Limb (tissue), 2 donors: Measurements from ENCODE around the gene PLEKHM3.
"Not testable (repeated sequence)": the region's sequence is repeated elsewhere in the genome, so short reads cannot be mapped to it uniquely, and the experiment has no call there.

Experiments used
- DNase-seq, 2 donors: peaks; one replicate each; pipeline ENCODE4 v3.0.0-alpha.2; 2016; ENCODE audit errors: extremely low spot score in 2 of 2

PLEKHM3 gene

GRCh38 chr2:208037564-208038487, 12.5 kb upstream of the PLEKHM3 start:
- DNase-seq = no peak

DNA sequence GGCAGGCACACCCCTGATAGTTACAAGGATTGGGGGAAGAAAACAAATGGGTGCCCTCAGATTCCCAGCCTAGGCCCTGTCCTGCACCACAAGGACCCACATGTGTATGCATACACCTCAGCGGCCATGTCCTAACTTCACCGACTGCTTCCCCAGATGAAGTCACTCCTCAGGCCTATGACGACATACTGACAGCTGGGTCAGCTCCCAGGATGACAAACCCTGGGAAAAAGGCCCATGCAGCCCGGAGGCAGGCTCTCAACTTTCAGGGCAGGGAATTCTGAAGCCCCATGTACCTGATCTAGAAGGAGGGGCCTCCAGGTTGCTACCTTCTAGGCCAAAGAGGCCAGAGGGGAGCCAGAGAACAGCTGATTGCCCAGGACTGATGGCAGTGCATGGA, 11.0 kb upstream of the PLEKHM3 start:
- DNase-seq = no peak

DNA sequence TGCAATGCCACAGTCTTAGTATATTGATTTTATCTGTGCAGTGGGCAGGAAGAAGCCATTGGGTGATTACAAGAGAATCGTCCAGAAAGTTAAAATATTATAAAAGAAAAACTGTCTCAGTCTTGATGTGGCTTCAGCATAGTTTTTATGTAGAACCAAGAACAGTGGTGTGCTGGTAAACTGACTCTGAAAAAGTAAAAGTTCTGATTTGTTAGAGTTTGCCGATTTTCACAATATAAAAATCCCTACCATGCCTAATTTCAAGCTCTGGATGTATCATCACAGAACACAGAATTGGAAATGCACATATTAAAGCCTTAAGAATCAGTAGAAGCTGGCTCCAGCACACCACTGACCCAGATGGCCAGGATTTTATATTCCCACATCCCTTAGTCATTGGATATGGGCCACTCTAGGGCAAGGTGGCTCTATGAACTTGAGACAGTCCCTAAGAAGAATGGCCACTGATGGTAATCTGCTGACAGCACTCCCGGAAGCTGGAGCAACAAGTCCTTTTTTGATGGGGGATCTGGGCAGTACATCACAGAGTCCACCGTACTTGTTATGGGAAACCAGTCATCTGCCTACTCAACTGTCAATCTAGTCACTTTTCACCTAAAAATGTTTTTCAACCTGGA, 9.3 kb upstream of the PLEKHM3 start:
- DNase-seq = no peak

DNA sequence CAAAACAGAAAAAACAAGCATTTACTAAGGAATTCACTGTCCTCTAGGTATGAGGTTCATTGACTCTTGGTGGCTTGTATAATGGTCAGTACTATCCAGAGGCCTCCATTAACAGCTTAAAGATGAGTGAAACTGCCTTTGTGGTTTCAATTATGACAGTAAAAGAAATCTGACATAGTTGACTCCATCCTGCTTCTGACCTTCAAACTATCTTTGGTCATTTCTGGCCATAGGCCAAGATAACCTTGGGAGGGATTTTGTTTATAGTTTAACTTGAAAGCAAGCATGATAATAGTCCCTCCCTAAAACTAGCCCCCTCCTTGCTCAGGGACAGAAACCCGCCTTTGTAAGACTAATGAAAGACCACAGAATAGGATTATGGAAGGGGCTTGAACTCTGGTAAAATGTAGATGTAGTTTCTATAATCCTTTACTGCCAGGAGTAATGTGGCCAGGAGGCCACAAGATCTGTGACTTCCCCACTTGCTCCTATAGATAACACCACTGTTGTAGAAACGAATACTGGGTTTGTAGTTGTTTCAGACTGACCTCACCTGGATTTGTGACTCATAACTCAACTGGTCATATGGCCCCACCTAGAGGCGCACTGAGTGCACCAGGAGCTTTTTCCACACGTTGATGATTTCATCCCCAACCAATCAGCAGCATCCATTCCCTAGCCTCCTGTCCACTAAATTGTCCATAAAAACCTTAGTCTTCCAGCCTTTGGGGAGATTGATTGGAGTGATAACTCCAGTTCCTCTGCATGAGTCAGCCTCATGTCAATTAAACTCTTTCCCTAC, 8.6 kb upstream of the PLEKHM3 start:
- DNase-seq = no peak

DNA sequence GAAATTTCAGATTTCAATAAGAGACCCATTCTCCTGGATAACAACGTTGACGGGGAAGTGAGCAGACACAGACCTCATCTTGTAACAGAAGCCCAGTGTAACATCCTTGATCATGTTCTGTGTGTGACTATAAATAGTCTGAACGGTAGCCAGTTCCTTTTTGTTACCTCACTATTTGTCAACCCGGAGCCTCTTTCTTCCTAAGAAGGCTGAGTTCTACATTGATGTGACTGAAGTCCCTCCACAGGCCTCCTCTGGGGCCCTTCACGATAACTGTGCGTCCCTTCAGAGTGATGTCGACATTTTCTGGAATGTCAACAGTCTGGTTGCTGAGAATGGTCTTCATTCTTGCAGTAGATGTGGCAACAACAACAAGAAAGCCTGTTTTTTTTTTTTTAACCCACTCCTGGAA, 6.3 kb upstream of the PLEKHM3 start:
- DNase-seq = no peak

DNA sequence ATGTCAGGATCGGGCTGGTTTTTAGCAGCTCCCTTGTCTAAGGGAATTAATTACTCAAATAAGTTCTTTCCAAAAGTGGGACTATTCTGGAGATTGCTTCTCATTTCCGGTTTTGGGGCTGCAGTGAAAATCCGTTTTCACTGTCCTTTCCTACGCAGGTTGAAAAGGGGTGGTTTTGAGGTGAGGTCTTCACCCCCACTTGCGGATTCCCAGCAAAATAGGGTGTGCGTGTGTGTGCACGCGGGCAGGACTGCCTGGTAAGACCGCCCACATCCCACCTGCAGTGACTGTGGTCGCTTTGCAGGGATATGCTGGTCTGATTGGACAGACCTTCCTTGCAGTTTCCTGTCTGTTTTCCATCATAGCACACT, 472 bp upstream of the PLEKHM3 start:
- DNase-seq = peak in 1 of 2 donors; percentile 34

DNA sequence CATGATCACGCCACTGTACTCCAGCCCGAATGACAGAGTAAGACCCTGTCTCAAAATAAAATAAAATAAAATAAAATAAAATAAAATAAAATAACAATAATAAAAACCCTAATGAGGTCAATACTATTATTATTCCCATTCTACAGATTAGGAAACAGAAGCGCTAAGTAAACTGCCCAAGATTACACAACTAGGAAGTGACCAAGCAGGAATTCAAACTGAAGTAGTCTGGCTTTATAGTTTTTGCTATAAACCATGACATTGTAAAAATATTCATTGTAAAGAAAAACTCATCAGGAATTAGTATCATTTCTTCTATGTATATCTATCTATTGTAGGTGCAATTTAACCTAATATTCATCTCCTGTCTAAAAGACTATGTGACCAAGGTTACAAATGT, 1.2 kb downstream of the PLEKHM3 start:
- DNase-seq = no peak

GRCh38 chr2:208020253-208020652, 5.1 kb downstream of the PLEKHM3 start:
- no peak for DNase-seq

GRCh38 chr2:208018124-208018712, 7.1 kb downstream of the PLEKHM3 start:
- DNase-seq = not testable (repeated sequence)

GRCh38 chr2:208017721-208018120, 7.6 kb downstream of the PLEKHM3 start:
- DNase-seq = no peak

- DNase-seq = no peak
Observed at GRCh38 chr2:208015475-208015874, 9.9 kb downstream of the PLEKHM3 start.

DNA sequence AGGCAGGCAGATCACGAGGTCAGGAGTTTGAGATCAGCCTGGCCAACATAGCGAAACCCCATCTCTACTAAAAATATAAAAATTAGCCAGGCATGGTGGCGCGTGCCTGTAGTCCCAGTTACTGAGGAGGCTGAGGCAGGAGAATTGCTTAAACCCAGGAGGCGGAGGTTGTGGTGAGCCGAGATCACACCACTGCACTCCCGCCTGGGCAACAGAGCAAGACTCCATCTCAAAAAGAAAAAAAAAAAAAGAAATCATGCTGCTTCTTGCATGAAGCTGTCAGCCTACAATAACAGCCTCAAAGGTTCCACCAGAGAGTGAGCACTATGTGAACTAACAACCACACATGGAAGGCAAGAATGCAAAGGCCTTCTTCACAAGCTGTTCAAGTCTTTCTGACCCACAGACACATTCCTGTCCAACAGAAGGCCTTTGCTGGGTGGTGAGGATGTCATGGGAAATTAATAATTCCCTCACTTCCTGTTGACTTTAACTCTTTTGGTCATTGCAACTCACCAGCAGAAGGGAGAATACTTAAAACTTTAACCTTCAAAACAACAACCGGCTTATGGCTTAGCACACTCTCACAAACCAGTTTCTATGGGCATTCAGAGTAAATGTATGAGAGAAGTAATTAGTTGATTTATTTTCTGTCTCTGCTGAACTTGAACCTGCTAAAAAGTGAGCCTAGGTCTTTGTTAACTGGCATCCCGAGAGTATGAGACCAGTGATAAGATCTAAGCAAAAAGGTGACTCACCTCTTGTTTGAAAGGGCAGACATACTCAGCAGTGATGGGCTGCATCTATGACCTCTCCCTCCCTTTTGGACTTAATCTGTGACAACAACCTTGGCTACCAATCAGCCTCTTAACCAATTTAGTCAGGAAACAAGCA, 11.8 kb downstream of the PLEKHM3 start:
- DNase-seq = no peak

DNA sequence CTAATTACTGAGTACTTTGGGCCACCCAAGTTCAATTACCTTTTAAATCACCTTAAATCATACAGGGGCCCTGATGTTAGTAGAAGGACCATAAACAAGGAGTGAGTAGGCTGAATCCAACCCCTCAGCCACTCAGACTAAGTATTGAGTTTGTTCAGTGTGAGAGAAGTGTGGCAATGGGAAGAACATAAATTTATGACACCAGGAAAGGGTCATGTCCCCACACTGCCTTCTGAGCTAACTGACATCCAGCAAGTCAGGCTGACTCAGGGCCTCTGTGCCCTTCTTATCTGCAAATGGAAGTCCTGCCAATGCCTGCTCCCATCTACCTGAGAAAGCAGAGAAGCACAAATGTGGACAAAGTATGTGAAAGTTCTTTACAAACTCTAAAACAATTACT, 12.9 kb downstream of the PLEKHM3 start:
- no peak for DNase-seq

GRCh38 chr2:208010506-208010905, 14.8 kb downstream of the PLEKHM3 start:
- no peak for DNase-seq

DNA sequence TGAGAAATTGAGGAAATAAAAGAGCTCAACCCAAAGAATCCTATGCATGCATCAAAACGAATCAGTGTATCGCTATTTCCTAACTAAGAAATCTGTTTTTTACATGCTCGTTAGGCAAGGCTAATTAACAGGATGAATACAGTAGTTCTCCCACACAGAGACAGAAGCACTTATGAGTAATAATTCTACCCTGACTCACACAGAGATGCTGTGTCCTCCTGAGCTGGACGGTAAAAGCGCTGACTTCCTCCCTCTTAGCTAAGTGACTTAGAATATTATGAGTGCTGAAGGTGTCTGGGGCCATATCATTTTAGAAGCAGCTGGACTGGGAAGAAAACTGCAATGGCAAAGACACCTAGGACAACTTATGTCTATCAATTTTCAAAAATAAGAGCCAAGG, 18.5 kb downstream of the PLEKHM3 start:
- DNase-seq = no peak

GRCh38 chr2:208006337-208006736, 19.0 kb downstream of the PLEKHM3 start:
- DNase-seq = no peak

DNA sequence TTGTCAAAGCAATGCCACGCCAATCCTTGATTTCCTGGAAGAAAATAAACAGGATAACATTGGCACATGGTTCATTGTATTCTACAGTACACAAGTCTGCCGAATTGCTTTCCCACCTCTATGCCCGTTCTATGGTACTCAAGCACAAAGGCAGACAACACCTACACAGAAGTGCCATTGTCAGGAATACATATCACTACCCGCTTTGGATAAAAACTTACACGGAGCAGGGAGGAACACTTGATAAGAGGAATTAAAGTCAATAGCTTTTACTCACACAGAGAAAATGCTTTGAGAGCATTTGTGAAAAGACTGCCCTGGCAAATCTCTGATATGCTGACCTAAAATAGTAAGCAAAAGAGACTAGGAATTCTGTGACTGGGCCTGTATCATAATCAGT, 23.4 kb downstream of the PLEKHM3 start:
- DNase-seq = no peak

DNA sequence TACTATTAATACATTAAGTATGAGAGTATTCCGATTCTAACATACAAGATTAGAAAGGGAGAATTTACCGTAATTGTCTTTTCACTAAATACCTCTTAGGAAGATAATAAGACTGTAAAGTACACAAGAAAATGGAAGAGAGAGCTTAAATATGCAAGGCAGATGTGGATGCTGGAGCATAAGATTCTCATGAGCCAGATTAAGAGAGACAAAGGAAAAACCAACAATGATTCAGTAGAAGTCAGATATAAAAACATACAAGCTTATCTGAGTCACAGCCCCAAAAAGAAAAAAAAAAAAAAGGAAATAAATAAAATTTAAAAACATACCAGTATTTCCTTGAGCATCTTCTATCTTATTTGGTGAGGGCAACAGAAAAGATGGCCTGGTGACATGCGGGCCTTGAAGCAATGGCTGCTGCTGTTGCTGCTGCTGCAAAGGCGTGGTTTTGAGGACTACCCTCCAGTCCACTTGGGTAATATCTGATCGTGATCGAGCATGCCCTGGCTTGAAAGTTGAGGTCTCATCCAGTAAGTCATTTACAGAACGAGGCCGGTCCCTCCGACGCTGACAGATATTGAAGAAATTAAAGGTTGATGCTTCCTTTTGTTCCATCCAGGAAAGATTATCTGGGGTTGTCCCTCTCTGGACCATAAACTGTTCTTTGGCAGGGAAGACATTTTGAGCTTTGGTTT, 24.5 kb downstream of the PLEKHM3 start:
- DNase-seq = no peak

GRCh38 chr2:207996848-207997247, 28.5 kb downstream of the PLEKHM3 start:
- no peak for DNase-seq

DNA sequence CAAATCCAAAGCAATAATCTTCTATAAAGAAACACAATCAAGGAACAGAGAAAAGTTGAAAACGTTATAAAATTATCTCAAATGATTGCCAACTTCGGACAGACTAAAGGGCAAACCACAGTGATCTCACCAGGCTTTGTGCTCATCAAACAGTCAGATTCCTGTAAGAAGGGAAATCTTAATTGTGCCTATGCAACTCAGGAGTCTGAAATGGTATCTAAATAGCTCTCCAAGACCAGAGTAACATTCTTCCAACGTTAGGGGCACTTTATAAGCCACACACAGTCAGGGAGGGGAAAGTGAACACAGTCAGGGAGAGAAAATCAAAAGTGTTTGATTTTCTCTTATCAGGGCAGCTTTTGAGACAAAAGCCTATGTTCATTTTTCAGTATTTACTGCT, 29.4 kb downstream of the PLEKHM3 start:
- DNase-seq = no peak
